ENCODE results near the gene RALGAPA1. TPM values are rescaled to one million over a fixed set of nuclear protein-coding genes. Genes with fewer than 3 reads are reported as not detected.
A peak's percentile ranks its signal among the peaks of the same experiment; 100 is the strongest.
"Not testable (repeated sequence)": the region's sequence is repeated elsewhere in the genome, so short reads cannot be mapped to it uniquely, and the experiment has no call there.

RALGAPA1 gene
- total RNA-seq, 1 experiment from 2014 or later: 9.8 TPM

- Histone ChIP-seq H3K36me3 (no peaks in the 10 kb centered on the region), H3K9me3 (no peaks in the 10 kb centered on the region), H3K27me3 (no peaks in the 10 kb centered on the region), H3K4me3 (peak within 1 kb of the TSS; percentile 69)
- peak; percentile 97 for DNase-seq
Observed at GRCh38 chr14:35826218-35826951, 17.3 kb upstream of the RALGAPA1 start, which contains the start of gene BRMS1L. Gene BRMS1L, plus strand, starts transcription at chr14:35826338. Its CDS starts 179 bp downstream, at chr14:35826517.

- no peaks in the 10 kb centered on the region for H3K9me3 ChIP-seq
- no peaks in the 10 kb centered on the region for H3K36me3 ChIP-seq
- H3K27me3 ChIP-seq: no peaks in the 10 kb centered on the region
- peak overlapping the region; percentile 69 for H3K4me3 ChIP-seq
- DNase-seq: no peak
Observed at GRCh38 chr14:35825968-35826217, 16.8 kb upstream of the RALGAPA1 start.

GRCh38 chr14:35824446-35825165 lies 15.5 kb upstream of the RALGAPA1 start:
- H3K9me3 ChIP-seq, H3K36me3 ChIP-seq, H3K27me3 ChIP-seq, DNase-seq: not testable (repeated sequence)
- peak overlapping the region; percentile 69; the same call in 1 of the 2 replicates for H3K4me3 ChIP-seq

GRCh38 chr14:35822501-35822900 lies 13.4 kb upstream of the RALGAPA1 start:
- Histone ChIP-seq H3K9me3 (no peaks in the 10 kb centered on the region), H3K27me3 (no peaks in the 10 kb centered on the region), H3K4me3 (no peak overlapping the region), H3K36me3 (no peaks in the 10 kb centered on the region)
- no peak for DNase-seq

GRCh38 chr14:35821564-35822411 lies 12.7 kb upstream of the RALGAPA1 start:
- Histone ChIP-seq H3K36me3 (no peaks in the 10 kb centered on the region), H3K9me3 (no peaks in the 10 kb centered on the region), H3K4me3 (no peak overlapping the region), H3K27me3 (no peaks in the 10 kb centered on the region)
- DNase-seq: no peak

GRCh38 chr14:35819591-35820540 lies 10.8 kb upstream of the RALGAPA1 start:
- Histone ChIP-seq H3K4me3 (no peak overlapping the region), H3K36me3 (no peaks in the 10 kb centered on the region), H3K27me3 (no peaks in the 10 kb centered on the region; the same call in 1 of the 2 replicates), H3K9me3 (no peaks in the 10 kb centered on the region)
- DNase-seq: no peak

- no peaks in the 10 kb centered on the region; the same call in 1 of the 2 replicates for H3K27me3 ChIP-seq
- H3K36me3 ChIP-seq: no peaks in the 10 kb centered on the region
- no peak overlapping the region for H3K4me3 ChIP-seq
- DNase-seq: no peak
- no peaks in the 10 kb centered on the region for H3K9me3 ChIP-seq
Observed at GRCh38 chr14:35818346-35819115, 9.4 kb upstream of the RALGAPA1 start.

GRCh38 chr14:35814371-35815005 lies 5.4 kb upstream of the RALGAPA1 start:
- no peaks in the 10 kb centered on the region for H3K36me3 ChIP-seq
- H3K4me3 ChIP-seq: no peak overlapping the region
- no peak for DNase-seq

GRCh38 chr14:35810963-35811362 lies 1.9 kb upstream of the RALGAPA1 start:
- no peaks in the 10 kb centered on the region; the same call in 1 of the 2 replicates for H3K27me3 ChIP-seq
- no peak for DNase-seq
- no peaks in the 10 kb centered on the region for H3K36me3 ChIP-seq
- no peak overlapping the region for H3K4me3 ChIP-seq
- no peaks in the 10 kb centered on the region for H3K9me3 ChIP-seq

More at GRCh38 chr14:35814371-35815005, 5.4 kb upstream of the RALGAPA1 start:
- Histone ChIP-seq H3K9me3 (no peaks in the 10 kb centered on the region), H3K27me3 (no peaks in the 10 kb centered on the region; the same call in 1 of the 2 replicates)

GRCh38 chr14:35809597-35809996 lies 502 bp upstream of the RALGAPA1 start:
- Histone ChIP-seq H3K36me3 (no peaks in the 10 kb centered on the region), H3K27me3 (no peaks in the 10 kb centered on the region), H3K9me3 (no peaks in the 10 kb centered on the region), H3K4me3 (peak overlapping the region; percentile 68)
- DNase-seq: no peak

- no peak for DNase-seq
- peak overlapping the region; percentile 68 for H3K4me3 ChIP-seq
- no peaks in the 10 kb centered on the region for H3K27me3 ChIP-seq
Observed at GRCh38 chr14:35808076-35808637, 938 bp downstream of the RALGAPA1 start.

GRCh38 chr14:35807131-35807961 lies 1.7 kb downstream of the RALGAPA1 start:
- Histone ChIP-seq H3K27me3 (no peaks in the 10 kb centered on the region), H3K4me3 (peak overlapping the region; percentile 68), H3K9me3 (no peaks in the 10 kb centered on the region), H3K36me3 (no peaks in the 10 kb centered on the region)
- no peak for DNase-seq

More at GRCh38 chr14:35808076-35808637, 938 bp downstream of the RALGAPA1 start:
- no peaks in the 10 kb centered on the region for H3K9me3 ChIP-seq
- H3K36me3 ChIP-seq: no peaks in the 10 kb centered on the region

GRCh38 chr14:35806006-35806907 lies 2.8 kb downstream of the RALGAPA1 start:
- no peak overlapping the region for H3K4me3 ChIP-seq
- H3K27me3 ChIP-seq: no peaks in the 10 kb centered on the region
- no peaks in the 10 kb centered on the region for H3K36me3 ChIP-seq
- DNase-seq: no peak
- no peaks in the 10 kb centered on the region for H3K9me3 ChIP-seq
